ENCODE measurements around the gene ITGB1. TPM values are rescaled to one million over a fixed set of nuclear protein-coding genes. Genes with fewer than 3 reads are reported as not detected.
"Not testable (repeated sequence)": the region's sequence is repeated elsewhere in the genome, so short reads cannot be mapped to it uniquely, and the experiment has no call there.

ITGB1 gene
- total RNA-seq, 1 experiment from 2014 or later: 317 TPM

DNA sequence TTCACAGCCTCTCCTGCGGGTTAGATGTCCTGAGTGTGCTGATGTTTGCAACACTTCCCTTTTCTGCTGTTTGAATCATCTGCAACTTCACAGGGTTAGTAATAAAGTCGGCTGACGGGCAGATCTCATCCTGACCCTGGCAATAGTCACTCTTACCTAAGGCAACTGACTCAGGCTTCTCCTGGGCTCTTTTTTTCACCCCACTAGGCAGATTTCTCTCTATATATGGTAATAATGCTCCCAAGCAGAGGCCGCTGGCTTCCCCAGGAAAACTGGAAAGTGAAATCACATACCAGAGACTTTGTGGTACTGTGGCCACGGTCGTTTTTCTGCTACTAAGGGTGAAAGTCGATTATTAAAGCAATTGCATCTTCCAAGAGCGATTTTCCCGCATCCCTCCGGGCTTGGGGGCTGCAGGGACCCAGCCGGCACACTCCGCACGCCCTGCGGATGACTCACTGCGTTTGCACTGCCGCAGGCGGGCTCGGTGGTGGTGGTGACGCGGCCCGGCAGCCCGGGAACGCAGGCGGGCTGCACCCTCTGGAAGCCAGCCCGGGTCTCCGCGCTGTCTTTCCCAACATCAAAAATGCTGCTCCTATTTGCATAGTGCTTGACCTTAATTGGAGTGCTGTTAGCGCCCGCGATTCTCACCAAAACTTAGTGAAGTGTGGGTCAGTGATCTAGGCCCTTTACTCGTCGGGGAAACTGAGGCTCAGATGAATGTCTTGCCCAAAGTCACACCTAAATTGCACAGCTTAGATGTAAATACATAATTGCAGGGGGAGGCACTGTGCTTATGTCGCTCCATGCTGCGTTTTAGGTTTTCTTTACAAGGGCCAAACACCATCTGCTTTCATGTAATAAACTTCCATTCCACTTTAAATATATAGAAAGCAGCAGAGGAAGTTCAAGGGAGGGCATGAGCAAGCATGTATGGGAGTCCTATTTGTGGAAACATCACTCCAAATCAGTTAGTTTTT, 47.6 kb upstream of the ITGB1 start (continued):
- no peak for TF ChIP-seq ELF4 (CRISPR knock-in tag; IDR thresholded peaks at IDR 0.05; ENCODE audit: low read depth)
- TF ChIP-seq SMAD3 (CRISPR knock-in tag; IDR thresholded peaks at IDR 0.05; ENCODE audit: borderline replicate concordance): no peak
- TF ChIP-seq NR3C1 (CRISPR knock-in tag; conservative IDR thresholded peaks at IDR 0.05; ENCODE audit: low read depth): no peak
- TF ChIP-seq FOXK1 (CRISPR knock-in tag; IDR thresholded peaks at IDR 0.05): no peak
- no peak for TF ChIP-seq SMAD4 (CRISPR knock-in tag; IDR thresholded peaks at IDR 0.05)
- 0 out of 2 replicates have a peak, but pooled peaks have one; percentile 19 for TF ChIP-seq GABPB1 (CRISPR knock-in tag; IDR thresholded peaks at IDR 0.05)
- TF ChIP-seq KAT7 (CRISPR knock-in tag; IDR thresholded peaks at IDR 0.05; ENCODE audit: borderline replicate concordance): no peak
- TF ChIP-seq OVOL2 (CRISPR knock-in tag; IDR thresholded peaks at IDR 0.05; ENCODE audit: borderline replicate concordance): no peak
- no peak for TF ChIP-seq CREM (CRISPR knock-in tag; IDR thresholded peaks at IDR 0.05)

- Mint-ChIP-seq H3K27me3 (ENCODE audit: low read depth) (no peaks in the 10 kb centered on the region), H3K36me3 (no peaks in the 10 kb centered on the region), H3K27ac (no peak overlapping the region), H3K9me3 (peaks cover 9% of the 10 kb centered on the region), H3K4me1 (peaks cover 12% of the 10 kb centered on the region), H3K4me3 (no peak overlapping the region)
- no peak for TF ChIP-seq SMAD4 (CRISPR knock-in tag; IDR thresholded peaks at IDR 0.05)
- TF ChIP-seq ESRRA (CRISPR knock-in tag; IDR thresholded peaks at IDR 0.05; ENCODE audit: borderline replicate concordance): no peak
- TF ChIP-seq, protein P1, sequence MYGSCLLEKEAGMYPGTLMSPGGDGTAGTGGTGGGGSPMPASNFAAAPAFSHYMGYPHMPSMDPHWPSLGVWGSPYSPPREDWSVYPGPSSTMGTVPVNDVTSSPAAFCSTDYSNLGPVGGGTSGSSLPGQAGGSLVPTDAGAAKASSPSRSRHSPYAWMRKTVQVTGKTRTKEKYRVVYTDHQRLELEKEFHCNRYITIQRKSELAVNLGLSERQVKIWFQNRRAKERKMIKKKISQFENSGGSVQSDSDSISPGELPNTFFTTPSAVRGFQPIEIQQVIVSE (CRISPR knock-in tag; IDR thresholded peaks at IDR 0.05; ENCODE audit: borderline replicate concordance): no peak
- ATAC-seq: no peak
- no peak for DNase-seq (ENCODE audit: low spot score)
- POLR2A ChIA-PET: interaction anchor here (0.7 to 1.0 kb wide), 2 partner anchors 25 to 648 kb away, joined by 3 read pairs; no protein-coding TSS in a partner anchor
- CTCF ChIA-PET: interaction anchor here (1.0 kb wide), 1 partner anchor 65 kb away, joined by 4 read pairs; no protein-coding TSS in a partner anchor
Observed at GRCh38 chr10:33001908-33002492, 44.0 kb upstream of the ITGB1 start.

- H3K27me3 Mint-ChIP-seq (ENCODE audit: low read depth); H3K4me3 Mint-ChIP-seq; DNase-seq (ENCODE audit: low spot score); H3K36me3 Mint-ChIP-seq; H3K27ac Mint-ChIP-seq; ATAC-seq; POLR2A ChIA-PET: not testable (repeated sequence)
- peaks cover 18% of the 10 kb centered on the region for H3K9me3 Mint-ChIP-seq
- peaks cover 16% of the 10 kb centered on the region for H3K4me1 Mint-ChIP-seq
- CTCF ChIA-PET: interaction anchor here (1.5 kb wide), 1 partner anchor 11 kb away, joined by 4 read pairs; no protein-coding TSS in a partner anchor
Observed at GRCh38 chr10:32998060-32998581, 40.1 kb upstream of the ITGB1 start.

DNA sequence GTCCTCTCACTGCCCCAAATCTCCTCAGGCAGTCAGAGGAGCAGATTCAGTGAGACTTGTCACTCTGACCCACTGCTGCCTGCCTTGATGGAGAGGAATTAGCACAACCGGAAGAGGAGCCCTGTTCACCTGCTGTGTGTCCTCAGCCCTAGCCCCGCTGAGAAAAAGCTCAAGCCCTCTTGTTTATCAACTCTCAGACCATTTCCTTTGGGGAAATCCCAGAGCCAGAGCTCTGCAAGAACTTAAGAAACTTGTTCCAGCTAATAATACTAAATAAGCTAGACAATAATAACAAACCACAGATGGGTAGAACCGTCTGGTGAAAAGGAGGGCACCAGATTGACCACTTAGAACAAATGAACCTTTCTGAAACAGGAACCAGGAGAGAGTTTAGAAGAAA, 37.7 kb upstream of the ITGB1 start:
- peaks cover 16% of the 10 kb centered on the region for H3K4me1 Mint-ChIP-seq
- peak; percentile 76 for ATAC-seq
- no peak overlapping the region for H3K4me3 Mint-ChIP-seq
- TF ChIP-seq, protein P2, sequence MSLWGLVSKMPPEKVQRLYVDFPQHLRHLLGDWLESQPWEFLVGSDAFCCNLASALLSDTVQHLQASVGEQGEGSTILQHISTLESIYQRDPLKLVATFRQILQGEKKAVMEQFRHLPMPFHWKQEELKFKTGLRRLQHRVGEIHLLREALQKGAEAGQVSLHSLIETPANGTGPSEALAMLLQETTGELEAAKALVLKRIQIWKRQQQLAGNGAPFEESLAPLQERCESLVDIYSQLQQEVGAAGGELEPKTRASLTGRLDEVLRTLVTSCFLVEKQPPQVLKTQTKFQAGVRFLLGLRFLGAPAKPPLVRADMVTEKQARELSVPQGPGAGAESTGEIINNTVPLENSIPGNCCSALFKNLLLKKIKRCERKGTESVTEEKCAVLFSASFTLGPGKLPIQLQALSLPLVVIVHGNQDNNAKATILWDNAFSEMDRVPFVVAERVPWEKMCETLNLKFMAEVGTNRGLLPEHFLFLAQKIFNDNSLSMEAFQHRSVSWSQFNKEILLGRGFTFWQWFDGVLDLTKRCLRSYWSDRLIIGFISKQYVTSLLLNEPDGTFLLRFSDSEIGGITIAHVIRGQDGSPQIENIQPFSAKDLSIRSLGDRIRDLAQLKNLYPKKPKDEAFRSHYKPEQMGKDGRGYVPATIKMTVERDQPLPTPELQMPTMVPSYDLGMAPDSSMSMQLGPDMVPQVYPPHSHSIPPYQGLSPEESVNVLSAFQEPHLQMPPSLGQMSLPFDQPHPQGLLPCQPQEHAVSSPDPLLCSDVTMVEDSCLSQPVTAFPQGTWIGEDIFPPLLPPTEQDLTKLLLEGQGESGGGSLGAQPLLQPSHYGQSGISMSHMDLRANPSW (CRISPR knock-in tag; conservative IDR thresholded peaks at IDR 0.05; ENCODE audit: low read depth): no peak
- TF ChIP-seq ZNF263 (CRISPR knock-in tag; IDR thresholded peaks at IDR 0.05; ENCODE audit: low read depth) (no peak), SMAD4 (CRISPR knock-in tag; IDR thresholded peaks at IDR 0.05) (no peak), GRHL2 (CRISPR knock-in tag; IDR thresholded peaks at IDR 0.05; ENCODE audit: insufficient replicate concordance, severe bottlenecking) (no peak), JUN (CRISPR knock-in tag; IDR thresholded peaks at IDR 0.05) (no peak), ATF1 (CRISPR knock-in tag; IDR thresholded peaks at IDR 0.05) (no peak)
- TF ChIP-seq, protein P3, sequence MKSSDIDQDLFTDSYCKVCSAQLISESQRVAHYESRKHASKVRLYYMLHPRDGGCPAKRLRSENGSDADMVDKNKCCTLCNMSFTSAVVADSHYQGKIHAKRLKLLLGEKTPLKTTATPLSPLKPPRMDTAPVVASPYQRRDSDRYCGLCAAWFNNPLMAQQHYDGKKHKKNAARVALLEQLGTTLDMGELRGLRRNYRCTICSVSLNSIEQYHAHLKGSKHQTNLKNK (CRISPR knock-in tag; IDR thresholded peaks at IDR 0.05): no peak
- TF ChIP-seq, protein P4, sequence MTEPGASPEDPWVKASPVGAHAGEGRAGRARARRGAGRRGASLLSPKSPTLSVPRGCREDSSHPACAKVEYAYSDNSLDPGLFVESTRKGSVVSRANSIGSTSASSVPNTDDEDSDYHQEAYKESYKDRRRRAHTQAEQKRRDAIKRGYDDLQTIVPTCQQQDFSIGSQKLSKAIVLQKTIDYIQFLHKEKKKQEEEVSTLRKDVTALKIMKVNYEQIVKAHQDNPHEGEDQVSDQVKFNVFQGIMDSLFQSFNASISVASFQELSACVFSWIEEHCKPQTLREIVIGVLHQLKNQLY (CRISPR knock-in tag; IDR thresholded peaks at IDR 0.05): no peak
- TF ChIP-seq, protein P5, sequence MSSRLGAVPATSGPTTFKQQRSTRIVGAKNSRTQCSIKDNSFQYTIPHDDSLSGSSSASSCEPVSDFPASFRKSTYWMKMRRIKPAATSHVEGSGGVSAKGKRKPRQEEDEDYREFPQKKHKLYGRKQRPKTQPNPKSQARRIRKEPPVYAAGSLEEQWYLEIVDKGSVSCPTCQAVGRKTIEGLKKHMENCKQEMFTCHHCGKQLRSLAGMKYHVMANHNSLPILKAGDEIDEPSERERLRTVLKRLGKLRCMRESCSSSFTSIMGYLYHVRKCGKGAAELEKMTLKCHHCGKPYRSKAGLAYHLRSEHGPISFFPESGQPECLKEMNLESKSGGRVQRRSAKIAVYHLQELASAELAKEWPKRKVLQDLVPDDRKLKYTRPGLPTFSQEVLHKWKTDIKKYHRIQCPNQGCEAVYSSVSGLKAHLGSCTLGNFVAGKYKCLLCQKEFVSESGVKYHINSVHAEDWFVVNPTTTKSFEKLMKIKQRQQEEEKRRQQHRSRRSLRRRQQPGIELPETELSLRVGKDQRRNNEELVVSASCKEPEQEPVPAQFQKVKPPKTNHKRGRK (CRISPR knock-in tag; IDR thresholded peaks at IDR 0.05; ENCODE audit: borderline replicate concordance): no peak

More for the DNA sequence above, 37.7 kb upstream of the ITGB1 start:
- Mint-ChIP-seq H3K27ac (0 out of 2 replicates have a peak overlapping the region, but pooled peaks have one; percentile 61), H3K9me3 (peaks cover 28% of the 10 kb centered on the region), H3K27me3 (ENCODE audit: low read depth) (no peaks in the 10 kb centered on the region), H3K36me3 (peaks cover 10% of the 10 kb centered on the region; the same call in 1 of the 2 replicates)
- ChIA-PET CTCF (interaction anchor here (0.8 to 1.0 kb wide), 2 partner anchors 13 to 15 kb away, joined by 4 to 5 read pairs; no protein-coding TSS in a partner anchor), POLR2A (interaction anchor here (1.6 kb wide), 1 partner anchor 51 kb away, joined by 3 read pairs; no protein-coding TSS in a partner anchor)
- no peak for DNase-seq (ENCODE audit: low spot score)

Measured in WTC11 (cell line).